ENCODE data around the gene CAMTA1.

CAMTA1 gene

GRCh38 chr1:6824665-6825368 lies 39.6 kb downstream of the CAMTA1 start:
- Histone ChIP-seq H2AFZ (ENCODE audit: low read depth, low read length, severe bottlenecking) (no peak overlapping the region), H3K4me2 (ENCODE audit: low read depth, low read length, poor library complexity, severe bottlenecking) (no peak overlapping the region), H3K9me2 (replicated peaks; ENCODE audit: insufficient read depth, low read length) (no peaks in the 10 kb centered on the region), H3K36me3 (ENCODE audit: low read length) (0 out of 2 replicates have a peak, but pooled peaks cover 4% of the 10 kb centered on the region), H3K9me3 (ENCODE audit: insufficient read depth, low read length) (no peaks in the 10 kb centered on the region), H3K4me3 (ENCODE audit: insufficient read depth, low read length, poor library complexity, severe bottlenecking) (no peak overlapping the region), H3F3A (ENCODE audit: insufficient read depth) (no peaks in the 10 kb centered on the region; the same call in 1 of the 2 replicates), H4K20me1 (ENCODE audit: low read depth, low read length) (peaks cover under 1% of the 10 kb centered on the region; the same call in 1 of the 2 replicates), H3K9ac (ENCODE audit: low read length) (no peak overlapping the region), H3K27ac (ENCODE audit: low read depth, low read length) (no peak overlapping the region), H3K79me2 (ENCODE audit: insufficient read depth, low read length) (peaks cover 3% of the 10 kb centered on the region; the same call in 1 of the 2 replicates), H3K27me3 (ENCODE audit: low read length) (no peaks in the 10 kb centered on the region)
- TF ChIP-seq CTCF (IDR thresholded peaks at IDR 0.05; ENCODE audit: insufficient read depth, low read length, poor library complexity, severe bottlenecking) = no peak

- Histone ChIP-seq H2AFZ (ENCODE audit: low read depth, low read length, severe bottlenecking) (no peak overlapping the region), H3K9me3 (ENCODE audit: insufficient read depth, low read length) (no peaks in the 10 kb centered on the region), H3K9me2 (replicated peaks; ENCODE audit: insufficient read depth, low read length) (no peaks in the 10 kb centered on the region), H3K27ac (ENCODE audit: low read depth, low read length) (no peak overlapping the region), H3K4me2 (ENCODE audit: low read depth, low read length, poor library complexity, severe bottlenecking) (no peak overlapping the region), H3K36me3 (ENCODE audit: low read length) (0 out of 2 replicates have a peak, but pooled peaks cover 4% of the 10 kb centered on the region), H4K20me1 (ENCODE audit: low read depth, low read length) (no peaks in the 10 kb centered on the region), H3K4me3 (ENCODE audit: insufficient read depth, low read length, poor library complexity, severe bottlenecking) (no peak overlapping the region), H3K9ac (ENCODE audit: low read length) (no peak overlapping the region), H3F3A (ENCODE audit: insufficient read depth) (no peaks in the 10 kb centered on the region; the same call in 1 of the 2 replicates), H3K27me3 (ENCODE audit: low read length) (no peaks in the 10 kb centered on the region), H3K79me2 (ENCODE audit: insufficient read depth, low read length) (no peaks in the 10 kb centered on the region; the same call in 1 of the 2 replicates)
- TF ChIP-seq CTCF (IDR thresholded peaks at IDR 0.05; ENCODE audit: insufficient read depth, low read length, poor library complexity, severe bottlenecking) (no peak), EZH2phosphoT487 (conservative IDR thresholded peaks at IDR 0.05; ENCODE audit: low read length) (no peak)
Observed at GRCh38 chr1:6825828-6826227, 40.6 kb downstream of the CAMTA1 start.

GRCh38 chr1:6827079-6827478 lies 41.8 kb downstream of the CAMTA1 start:
- Histone ChIP-seq H3K9me3 (ENCODE audit: insufficient read depth, low read length) (no peaks in the 10 kb centered on the region), H3K4me2 (ENCODE audit: low read depth, low read length, poor library complexity, severe bottlenecking) (no peak overlapping the region), H4K20me1 (ENCODE audit: low read depth, low read length) (no peaks in the 10 kb centered on the region), H3K9me2 (replicated peaks; ENCODE audit: insufficient read depth, low read length) (no peaks in the 10 kb centered on the region), H3K79me2 (ENCODE audit: insufficient read depth, low read length) (no peaks in the 10 kb centered on the region; the same call in 1 of the 2 replicates), H3K36me3 (ENCODE audit: low read length) (0 out of 2 replicates have a peak, but pooled peaks cover 4% of the 10 kb centered on the region), H2AFZ (ENCODE audit: low read depth, low read length, severe bottlenecking) (no peak overlapping the region), H3K27me3 (ENCODE audit: low read length) (no peaks in the 10 kb centered on the region), H3K4me3 (ENCODE audit: insufficient read depth, low read length, poor library complexity, severe bottlenecking) (no peak overlapping the region), H3K9ac (ENCODE audit: low read length) (no peak overlapping the region), H3K27ac (ENCODE audit: low read depth, low read length) (no peak overlapping the region), H3F3A (ENCODE audit: insufficient read depth) (no peaks in the 10 kb centered on the region; the same call in 1 of the 2 replicates)
- TF ChIP-seq CTCF (IDR thresholded peaks at IDR 0.05; ENCODE audit: insufficient read depth, low read length, poor library complexity, severe bottlenecking) (no peak), EZH2phosphoT487 (conservative IDR thresholded peaks at IDR 0.05; ENCODE audit: low read length) (no peak)

Data from SU-DHL-6 (cell line).